WTC11 (cell line): ENCODE measurements around the gene ST6GALNAC6. TPM values are rescaled to one million over a fixed set of nuclear protein-coding genes. Genes with fewer than 3 reads are reported as not detected.

Experiments used
- ATAC-seq: fragments of 200-7000 bp; cut with Tn5 transposase; 2 replicates; pipeline ENCODE4 v1.10.0; 2021; ENCODE audit warnings: mild to moderate bottlenecking, moderate library complexity
- Bru-seq: library from RNA; stranded (reverse); fragments of 400-500 nt; gene quantifications from one replicate; lab custom pipeline; 2021; lab: Mats Ljungman, UMichigan
- CTCF ChIA-PET: fragments of 300-600 bp; sonication (Branson Sonifier 250); formaldehyde crosslinking; loops from one replicate; lab custom pipeline; 2021; ENCODE audit warnings: antibody characterized with exemption; lab: Charles Lee
- POLR2A ChIA-PET: fragments of 350-600 bp; sonication (Branson Sonifier 250); formaldehyde crosslinking; loops from one replicate; lab custom pipeline; 2021; ENCODE audit warnings: antibody characterized with exemption; lab: Charles Lee
- DNase-seq: peaks from one replicate; pipeline ENCODE4 v3.0.0; 2021; ENCODE audit warnings: low spot score
- H3K27ac Mint-ChIP-seq: 2 replicates; pipeline ENCODE4 v1.8.0; 2021; ENCODE audit warnings: mixed read lengths
- H3K27me3 Mint-ChIP-seq: 2 replicates; pipeline ENCODE4 v1.8.0; 2021; ENCODE audit warnings: low read depth, mild to moderate bottlenecking, moderate library complexity, mixed read lengths
- H3K36me3 Mint-ChIP-seq: 2 replicates; pipeline ENCODE4 v1.8.0; 2021; ENCODE audit warnings: mixed read lengths
- H3K4me1 Mint-ChIP-seq: 2 replicates; pipeline ENCODE4 v1.8.0; 2022; ENCODE audit warnings: mixed read lengths
- H3K4me3 Mint-ChIP-seq: 2 replicates; pipeline ENCODE4 v1.8.0; 2021; ENCODE audit warnings: mild to moderate bottlenecking, moderate library complexity, mixed read lengths
- H3K9me3 Mint-ChIP-seq: 2 replicates; pipeline ENCODE4 v1.8.0; 2021; ENCODE audit warnings: mixed read lengths
- CREM ChIP-seq: sonication (generic); formaldehyde crosslinking; IDR thresholded peaks from 2 replicates; pipeline ENCODE4 v1.8.1; 2022; ENCODE audit warnings: mild to moderate bottlenecking, missing genetic modification reagents, moderate library complexity
- E2F1 ChIP-seq: sonication (generic); formaldehyde crosslinking; IDR thresholded peaks from 2 replicates; pipeline ENCODE4 v1.8.0; 2022; ENCODE audit warnings: mild to moderate bottlenecking, missing genetic modification reagents
- ESRRA ChIP-seq: sonication (generic); formaldehyde crosslinking; IDR thresholded peaks from 2 replicates; pipeline ENCODE4 v1.8.1; 2022; ENCODE audit warnings: mild to moderate bottlenecking, missing genetic modification reagents, borderline replicate concordance
- GABPB1 ChIP-seq: sonication (generic); formaldehyde crosslinking; IDR thresholded peaks from 2 replicates; pipeline ENCODE4 v1.8.1; 2023; ENCODE audit warnings: mild to moderate bottlenecking, missing genetic modification reagents
- GTF2I ChIP-seq: fragments of 250-450 bp; sonication (Bioruptor Pico); conservative IDR thresholded peaks from 2 replicates; pipeline ENCODE4 v1.4.0; 2021; ENCODE audit warnings: mild to moderate bottlenecking
- JAZF1 ChIP-seq: fragments of 250-450 bp; sonication (Bioruptor Pico); IDR thresholded peaks from 2 replicates; pipeline ENCODE4 v1.9.0; 2021; ENCODE audit warnings: moderate library complexity, mild to moderate bottlenecking, inconsistent platforms
- NFATC4 ChIP-seq: fragments of 250-450 bp; sonication (Bioruptor Pico); IDR thresholded peaks from 2 replicates; pipeline ENCODE4 v1.9.0; 2021; ENCODE audit warnings: mild to moderate bottlenecking
- SMAD4 ChIP-seq: sonication (generic); formaldehyde crosslinking; IDR thresholded peaks from 2 replicates; pipeline ENCODE4 v1.8.0; 2022; ENCODE audit warnings: mild to moderate bottlenecking, missing genetic modification reagents
- SP1 ChIP-seq: sonication (generic); formaldehyde crosslinking; conservative IDR thresholded peaks from 2 replicates; pipeline ENCODE4 v1.8.1; 2022; ENCODE audit warnings: missing genetic modification reagents
- TP53 ChIP-seq: sonication (generic); formaldehyde crosslinking; IDR thresholded peaks from 2 replicates; pipeline ENCODE4 v1.8.1; 2023; ENCODE audit warnings: mild to moderate bottlenecking, missing genetic modification reagents
- USF1 ChIP-seq: sonication (generic); formaldehyde crosslinking; IDR thresholded peaks from 2 replicates; pipeline ENCODE4 v1.8.0; 2022; ENCODE audit warnings: mild to moderate bottlenecking, missing genetic modification reagents
- ZBTB21 ChIP-seq: sonication (generic); formaldehyde crosslinking; IDR thresholded peaks from 2 replicates; pipeline ENCODE4 v1.8.1; 2023; ENCODE audit warnings: mild to moderate bottlenecking, missing genetic modification reagents, borderline replicate concordance
- ZNF219 ChIP-seq: sonication (generic); formaldehyde crosslinking; IDR thresholded peaks from 2 replicates; pipeline ENCODE4 v1.8.0; 2023; ENCODE audit warnings: missing genetic modification reagents, mild to moderate bottlenecking, borderline replicate concordance
- ZNF423 ChIP-seq: fragments of 250-450 bp; sonication (Bioruptor Pico); IDR thresholded peaks from 2 replicates; pipeline ENCODE4 v2.1.2; 2022; ENCODE audit warnings: mild to moderate bottlenecking, moderate library complexity
- ZNF671 ChIP-seq: fragments of 250-450 bp; sonication (Bioruptor Pico); IDR thresholded peaks from 2 replicates; pipeline ENCODE4 v1.8.0; 2021; ENCODE audit warnings: mild to moderate bottlenecking
- long read RNA-seq, 3 experiments: library from RNA in 1 of 3; library from capped mRNA in 1 of 3; library from polyadenylated mRNA in 1 of 3; unstranded in 2 of 3; stranded (forward) in 1 of 3; transcript quantifications; one replicate each; pipeline ENCODE4 v2.0.0, GENCODE V29; 2021
- total RNA-seq: library from RNA; stranded (reverse); gene quantifications from 3 replicates; pipeline ENCODE4 v1.2.3, GENCODE V29; 2021
- TF ChIP-seq, protein P1 (sequence below): sonication (generic); formaldehyde crosslinking; IDR thresholded peaks from 2 replicates; pipeline ENCODE4 v1.8.0; 2023; ENCODE audit warnings: missing genetic modification reagents, mild to moderate bottlenecking, borderline replicate concordance
- TF ChIP-seq, protein P2 (sequence below): sonication (generic); formaldehyde crosslinking; IDR thresholded peaks from 2 replicates; pipeline ENCODE4 v1.8.0; 2022; ENCODE audit warnings: mild to moderate bottlenecking, missing genetic modification reagents
- TF ChIP-seq, protein P3 (sequence below): fragments of 250-450 bp; sonication (Bioruptor Pico); IDR thresholded peaks from 2 replicates; pipeline ENCODE4 v1.9.0; 2021; ENCODE audit warnings: mild to moderate bottlenecking
- TF ChIP-seq, protein P4 (sequence below): sonication (generic); formaldehyde crosslinking; IDR thresholded peaks from 2 replicates; pipeline ENCODE4 v1.8.1; 2023; ENCODE audit warnings: mild to moderate bottlenecking, missing genetic modification reagents

The ST6GALNAC6 gene, protein sequence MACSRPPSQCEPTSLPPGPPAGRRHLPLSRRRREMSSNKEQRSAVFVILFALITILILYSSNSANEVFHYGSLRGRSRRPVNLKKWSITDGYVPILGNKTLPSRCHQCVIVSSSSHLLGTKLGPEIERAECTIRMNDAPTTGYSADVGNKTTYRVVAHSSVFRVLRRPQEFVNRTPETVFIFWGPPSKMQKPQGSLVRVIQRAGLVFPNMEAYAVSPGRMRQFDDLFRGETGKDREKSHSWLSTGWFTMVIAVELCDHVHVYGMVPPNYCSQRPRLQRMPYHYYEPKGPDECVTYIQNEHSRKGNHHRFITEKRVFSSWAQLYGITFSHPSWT
- total RNA-seq (45.1 to 47.5 TPM (median 45.3 TPM) in 3 replicates), Bru-seq, nascent RNA (percentile 37 among the genes with signal in this experiment)
- long read RNA-seq, experiment 1, transcript ST6GALNAC6-212 (7 exons, 2,357 nt) = minor isoform, 5 of 212 reads
- long read RNA-seq, experiment 1, transcript ST6GALNAC6-203 (7 exons, 2,448 nt) = minor isoform, 6 of 212 reads
- long read RNA-seq, experiment 1, transcript ST6GALNAC6-204 (6 exons, 2,406 nt) = minor isoform, 82 of 212 reads
- long read RNA-seq, experiment 1, transcript ST6GALNAC6-205 (7 exons, 2,460 nt) = major isoform, 92 of 212 reads
- long read RNA-seq, experiment 1, partial matches to known transcripts = 5 of 212 reads
- long read RNA-seq, experiment 1, other reads (novel, unspliced or antisense) = 17 of 212 reads
- long read RNA-seq, experiment 2, transcript ST6GALNAC6-205 (7 exons, 2,460 nt) = major isoform, 12 of 45 reads
- long read RNA-seq, experiment 2, transcript ST6GALNAC6-204 (6 exons, 2,406 nt) = minor isoform, 9 of 45 reads
- long read RNA-seq, experiment 2, partial matches to known transcripts = 10 of 45 reads
- long read RNA-seq, experiment 2, other reads (novel, unspliced or antisense) = 11 of 45 reads
- long read RNA-seq, experiment 3, transcript ST6GALNAC6-205 (7 exons, 2,460 nt) = major isoform, 5 of 22 reads
- long read RNA-seq, experiment 3, transcript ST6GALNAC6-204 (6 exons, 2,406 nt) = major isoform, 5 of 22 reads
- long read RNA-seq, experiment 3, partial matches to known transcripts = 8 of 22 reads
- long read RNA-seq, experiment 3, other reads (novel, unspliced or antisense) = 2 of 22 reads

GRCh38 chr9:127899128-127899943 lies at the start of gene ST6GALNAC6:
TSS of gene ST6GALNAC6 (minus strand) at chr9:127899603. CDS start at chr9:127897981, 1,622 bp downstream.
- H3K9me3 Mint-ChIP-seq = no peaks in the 10 kb centered on the region
- peak; percentile 55 for DNase-seq
- no peaks in the 10 kb centered on the region; the same call in 1 of the 2 replicates for H3K27me3 Mint-ChIP-seq
- H3K4me1 Mint-ChIP-seq = peaks cover 37% of the 10 kb centered on the region
- ChIA-PET CTCF (interaction anchor here (0.6 to 2.1 kb wide), 7 partner anchors 18 to 219 kb away, joined by 3 to 7 read pairs (median 3); partner anchors contain the start of genes ST6GALNAC4 and TOR2A), POLR2A (interaction anchor here (0.6 to 1.4 kb wide), 4 partner anchors 7 to 71 kb away, joined by 3 to 5 read pairs (median 4); partner anchors contain the start of gene ST6GALNAC4)
- peak within 1 kb of the TSS; percentile 87 for H3K4me3 Mint-ChIP-seq
- H3K27ac Mint-ChIP-seq = peak within 1 kb of the TSS; percentile 76
- ATAC-seq = peak; percentile 44
- peaks cover 20% of the 10 kb centered on the region for H3K36me3 Mint-ChIP-seq
- TF ChIP-seq, protein P1, sequence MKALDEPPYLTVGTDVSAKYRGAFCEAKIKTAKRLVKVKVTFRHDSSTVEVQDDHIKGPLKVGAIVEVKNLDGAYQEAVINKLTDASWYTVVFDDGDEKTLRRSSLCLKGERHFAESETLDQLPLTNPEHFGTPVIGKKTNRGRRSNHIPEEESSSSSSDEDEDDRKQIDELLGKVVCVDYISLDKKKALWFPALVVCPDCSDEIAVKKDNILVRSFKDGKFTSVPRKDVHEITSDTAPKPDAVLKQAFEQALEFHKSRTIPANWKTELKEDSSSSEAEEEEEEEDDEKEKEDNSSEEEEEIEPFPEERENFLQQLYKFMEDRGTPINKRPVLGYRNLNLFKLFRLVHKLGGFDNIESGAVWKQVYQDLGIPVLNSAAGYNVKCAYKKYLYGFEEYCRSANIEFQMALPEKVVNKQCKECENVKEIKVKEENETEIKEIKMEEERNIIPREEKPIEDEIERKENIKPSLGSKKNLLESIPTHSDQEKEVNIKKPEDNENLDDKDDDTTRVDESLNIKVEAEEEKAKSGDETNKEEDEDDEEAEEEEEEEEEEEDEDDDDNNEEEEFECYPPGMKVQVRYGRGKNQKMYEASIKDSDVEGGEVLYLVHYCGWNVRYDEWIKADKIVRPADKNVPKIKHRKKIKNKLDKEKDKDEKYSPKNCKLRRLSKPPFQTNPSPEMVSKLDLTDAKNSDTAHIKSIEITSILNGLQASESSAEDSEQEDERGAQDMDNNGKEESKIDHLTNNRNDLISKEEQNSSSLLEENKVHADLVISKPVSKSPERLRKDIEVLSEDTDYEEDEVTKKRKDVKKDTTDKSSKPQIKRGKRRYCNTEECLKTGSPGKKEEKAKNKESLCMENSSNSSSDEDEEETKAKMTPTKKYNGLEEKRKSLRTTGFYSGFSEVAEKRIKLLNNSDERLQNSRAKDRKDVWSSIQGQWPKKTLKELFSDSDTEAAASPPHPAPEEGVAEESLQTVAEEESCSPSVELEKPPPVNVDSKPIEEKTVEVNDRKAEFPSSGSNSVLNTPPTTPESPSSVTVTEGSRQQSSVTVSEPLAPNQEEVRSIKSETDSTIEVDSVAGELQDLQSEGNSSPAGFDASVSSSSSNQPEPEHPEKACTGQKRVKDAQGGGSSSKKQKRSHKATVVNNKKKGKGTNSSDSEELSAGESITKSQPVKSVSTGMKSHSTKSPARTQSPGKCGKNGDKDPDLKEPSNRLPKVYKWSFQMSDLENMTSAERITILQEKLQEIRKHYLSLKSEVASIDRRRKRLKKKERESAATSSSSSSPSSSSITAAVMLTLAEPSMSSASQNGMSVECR (CRISPR knock-in tag) = no peak; the same call in 1 of the 2 replicates
- TF ChIP-seq GTF2I (CRISPR knock-in tag) = no peak
- TF ChIP-seq, protein P2, sequence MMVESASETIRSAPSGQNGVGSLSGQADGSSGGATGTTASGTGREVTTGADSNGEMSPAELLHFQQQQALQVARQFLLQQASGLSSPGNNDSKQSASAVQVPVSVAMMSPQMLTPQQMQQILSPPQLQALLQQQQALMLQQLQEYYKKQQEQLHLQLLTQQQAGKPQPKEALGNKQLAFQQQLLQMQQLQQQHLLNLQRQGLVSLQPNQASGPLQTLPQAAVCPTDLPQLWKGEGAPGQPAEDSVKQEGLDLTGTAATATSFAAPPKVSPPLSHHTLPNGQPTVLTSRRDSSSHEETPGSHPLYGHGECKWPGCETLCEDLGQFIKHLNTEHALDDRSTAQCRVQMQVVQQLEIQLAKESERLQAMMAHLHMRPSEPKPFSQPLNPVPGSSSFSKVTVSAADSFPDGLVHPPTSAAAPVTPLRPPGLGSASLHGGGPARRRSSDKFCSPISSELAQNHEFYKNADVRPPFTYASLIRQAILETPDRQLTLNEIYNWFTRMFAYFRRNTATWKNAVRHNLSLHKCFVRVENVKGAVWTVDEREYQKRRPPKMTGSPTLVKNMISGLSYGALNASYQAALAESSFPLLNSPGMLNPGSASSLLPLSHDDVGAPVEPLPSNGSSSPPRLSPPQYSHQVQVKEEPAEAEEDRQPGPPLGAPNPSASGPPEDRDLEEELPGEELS (CRISPR knock-in tag) = no peak
- peak; percentile 85 for TF ChIP-seq SP1 (CRISPR knock-in tag)
- TF ChIP-seq JAZF1 (CRISPR knock-in tag) = no peak
- 0 out of 2 replicates have a peak, but pooled peaks have one; percentile 4 for TF ChIP-seq GABPB1
- TF ChIP-seq ZNF423 = peak; percentile 62
- TF ChIP-seq ZNF671 = no peak
- TF ChIP-seq, protein P3, sequence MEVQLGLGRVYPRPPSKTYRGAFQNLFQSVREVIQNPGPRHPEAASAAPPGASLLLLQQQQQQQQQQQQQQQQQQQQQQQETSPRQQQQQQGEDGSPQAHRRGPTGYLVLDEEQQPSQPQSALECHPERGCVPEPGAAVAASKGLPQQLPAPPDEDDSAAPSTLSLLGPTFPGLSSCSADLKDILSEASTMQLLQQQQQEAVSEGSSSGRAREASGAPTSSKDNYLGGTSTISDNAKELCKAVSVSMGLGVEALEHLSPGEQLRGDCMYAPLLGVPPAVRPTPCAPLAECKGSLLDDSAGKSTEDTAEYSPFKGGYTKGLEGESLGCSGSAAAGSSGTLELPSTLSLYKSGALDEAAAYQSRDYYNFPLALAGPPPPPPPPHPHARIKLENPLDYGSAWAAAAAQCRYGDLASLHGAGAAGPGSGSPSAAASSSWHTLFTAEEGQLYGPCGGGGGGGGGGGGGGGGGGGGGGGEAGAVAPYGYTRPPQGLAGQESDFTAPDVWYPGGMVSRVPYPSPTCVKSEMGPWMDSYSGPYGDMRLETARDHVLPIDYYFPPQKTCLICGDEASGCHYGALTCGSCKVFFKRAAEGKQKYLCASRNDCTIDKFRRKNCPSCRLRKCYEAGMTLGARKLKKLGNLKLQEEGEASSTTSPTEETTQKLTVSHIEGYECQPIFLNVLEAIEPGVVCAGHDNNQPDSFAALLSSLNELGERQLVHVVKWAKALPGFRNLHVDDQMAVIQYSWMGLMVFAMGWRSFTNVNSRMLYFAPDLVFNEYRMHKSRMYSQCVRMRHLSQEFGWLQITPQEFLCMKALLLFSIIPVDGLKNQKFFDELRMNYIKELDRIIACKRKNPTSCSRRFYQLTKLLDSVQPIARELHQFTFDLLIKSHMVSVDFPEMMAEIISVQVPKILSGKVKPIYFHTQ (CRISPR knock-in tag) = no peak
- TF ChIP-seq ZBTB21 = no peak
- no peak for TF ChIP-seq E2F1
- no peak for TF ChIP-seq NFATC4 (CRISPR knock-in tag)
- 0 out of 2 replicates have a peak, but pooled peaks have one; percentile 41 for TF ChIP-seq ZNF219 (CRISPR knock-in tag)
- 0 out of 2 replicates have a peak, but pooled peaks have one; percentile 32 for TF ChIP-seq TP53
- no peak for TF ChIP-seq SMAD4 (CRISPR knock-in tag)
- no peak for TF ChIP-seq ESRRA (CRISPR knock-in tag)
- TF ChIP-seq CREM = no peak
- TF ChIP-seq, protein P4, sequence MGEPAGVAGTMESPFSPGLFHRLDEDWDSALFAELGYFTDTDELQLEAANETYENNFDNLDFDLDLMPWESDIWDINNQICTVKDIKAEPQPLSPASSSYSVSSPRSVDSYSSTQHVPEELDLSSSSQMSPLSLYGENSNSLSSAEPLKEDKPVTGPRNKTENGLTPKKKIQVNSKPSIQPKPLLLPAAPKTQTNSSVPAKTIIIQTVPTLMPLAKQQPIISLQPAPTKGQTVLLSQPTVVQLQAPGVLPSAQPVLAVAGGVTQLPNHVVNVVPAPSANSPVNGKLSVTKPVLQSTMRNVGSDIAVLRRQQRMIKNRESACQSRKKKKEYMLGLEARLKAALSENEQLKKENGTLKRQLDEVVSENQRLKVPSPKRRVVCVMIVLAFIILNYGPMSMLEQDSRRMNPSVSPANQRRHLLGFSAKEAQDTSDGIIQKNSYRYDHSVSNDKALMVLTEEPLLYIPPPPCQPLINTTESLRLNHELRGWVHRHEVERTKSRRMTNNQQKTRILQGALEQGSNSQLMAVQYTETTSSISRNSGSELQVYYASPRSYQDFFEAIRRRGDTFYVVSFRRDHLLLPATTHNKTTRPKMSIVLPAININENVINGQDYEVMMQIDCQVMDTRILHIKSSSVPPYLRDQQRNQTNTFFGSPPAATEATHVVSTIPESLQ (CRISPR knock-in tag) = no peak
- no peak for TF ChIP-seq USF1 (CRISPR knock-in tag)
